Keratinocyte (primary cell): ENCODE results near the gene STK26.

Source experiments
- EZH2 ChIP-seq: IDR thresholded peaks from one replicate; pipeline ENCODE4 v1.6.1; 2012; ENCODE audit warnings: inconsistent platforms, mild to moderate bottlenecking, low read length, moderate library complexity
- TF ChIP-seq, protein P1 (sequence below), 3 experiments: IDR thresholded peaks in 1 of 3; conservative IDR thresholded peaks in 1 of 3; optimal IDR thresholded peaks in 1 of 3; 2 replicates in 2 of 3; 3 replicates in 1 of 3; pipeline versions ENCODE3 to v1.5.1; 2011; ENCODE audit warnings: low read length in 3 of 3, mild to moderate bottlenecking in 3 of 3, moderate library complexity in 2 of 3, control low read depth in 1 of 3, inconsistent platforms in 1 of 3; ENCODE audit not compliant: insufficient read depth in 2 of 3; ENCODE audit errors: extremely low read depth in 1 of 3

DNA sequence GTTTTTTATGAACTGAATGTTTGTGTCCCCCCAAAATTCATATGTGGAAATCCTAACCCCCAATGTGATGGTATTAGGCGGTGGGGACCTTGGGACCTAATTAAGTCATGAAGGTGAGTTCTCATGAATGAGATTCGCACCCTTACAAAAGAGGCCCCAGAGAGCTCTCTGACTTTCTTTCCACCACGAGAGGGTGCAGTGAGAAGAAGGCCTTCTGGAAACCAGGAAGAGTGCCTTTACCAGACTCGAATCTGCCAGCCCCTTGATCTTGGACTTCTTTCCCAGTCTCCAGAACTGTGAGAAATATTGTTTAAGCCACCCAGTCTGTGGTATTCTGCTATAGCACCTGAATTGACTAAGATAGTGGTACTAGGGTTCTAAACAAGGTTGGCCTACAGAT, 40.8 kb downstream of the STK26 start:
- TF ChIP-seq, protein P1, sequence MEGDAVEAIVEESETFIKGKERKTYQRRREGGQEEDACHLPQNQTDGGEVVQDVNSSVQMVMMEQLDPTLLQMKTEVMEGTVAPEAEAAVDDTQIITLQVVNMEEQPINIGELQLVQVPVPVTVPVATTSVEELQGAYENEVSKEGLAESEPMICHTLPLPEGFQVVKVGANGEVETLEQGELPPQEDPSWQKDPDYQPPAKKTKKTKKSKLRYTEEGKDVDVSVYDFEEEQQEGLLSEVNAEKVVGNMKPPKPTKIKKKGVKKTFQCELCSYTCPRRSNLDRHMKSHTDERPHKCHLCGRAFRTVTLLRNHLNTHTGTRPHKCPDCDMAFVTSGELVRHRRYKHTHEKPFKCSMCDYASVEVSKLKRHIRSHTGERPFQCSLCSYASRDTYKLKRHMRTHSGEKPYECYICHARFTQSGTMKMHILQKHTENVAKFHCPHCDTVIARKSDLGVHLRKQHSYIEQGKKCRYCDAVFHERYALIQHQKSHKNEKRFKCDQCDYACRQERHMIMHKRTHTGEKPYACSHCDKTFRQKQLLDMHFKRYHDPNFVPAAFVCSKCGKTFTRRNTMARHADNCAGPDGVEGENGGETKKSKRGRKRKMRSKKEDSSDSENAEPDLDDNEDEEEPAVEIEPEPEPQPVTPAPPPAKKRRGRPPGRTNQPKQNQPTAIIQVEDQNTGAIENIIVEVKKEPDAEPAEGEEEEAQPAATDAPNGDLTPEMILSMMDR (optimal IDR thresholded peaks at IDR 0.05 in 1 of 3, IDR thresholded peaks at IDR 0.05 in 1 of 3, conservative IDR thresholded peaks at IDR 0.05 in 1 of 3; ENCODE audit: extremely low read depth in 1 of 3, insufficient read depth in 2 of 3, low read length in 3 of 3) = no peak
- TF ChIP-seq EZH2 = no peak
